ENCODE results near the gene BAG1.

Gene BAG1

GRCh38 chr9:33209394-33209793 lies 55.1 kb downstream of the BAG1 start:
- DNase-seq: no peak

- DNase-seq: peak in 1 of 2 experiments; percentile 14
These were observed 61.8 kb downstream of the BAG1 start for GRCh38 chr9:33202552-33203201.

All from stimulated activated CD4-positive, alpha-beta T cell treated with anti-CD3 and anti-CD28 coated beads, Interleukin-4, amount 100 ng/mL, for 4 hours (primary cell).